C4-2B (cell line): ENCODE measurements around the gene PKD2.

Experiments used
- CTCF ChIP-seq: fragments of 450-650 bp; conservative IDR thresholded peaks from 2 replicates; pipeline ENCODE4 v1.5.1; 2017; ENCODE audit warnings: mild to moderate bottlenecking
- ZFX ChIP-seq: fragments of 450-650 bp; IDR thresholded peaks from 2 replicates; pipeline ENCODE4 v1.6.1; 2017

GRCh38 chr4:88037447-88037846 is 30.0 kb downstream of the PKD2 start:
- TF ChIP-seq CTCF, result no peak
- no peak for TF ChIP-seq ZFX
